GM12878 (cell line): Measurements from ENCODE around the gene PPDPF.

Experiments
- EZH2 ChIP-seq: IDR thresholded peaks from 2 replicates; pipeline ENCODE4 v1.6.1; 2012; ENCODE audit warnings: low read depth, mild to moderate bottlenecking, control low read depth, inconsistent platforms, low read length, borderline replicate concordance; ENCODE audit not compliant: control insufficient read depth
- YY1 ChIP-seq: IDR thresholded peaks from 2 replicates; pipeline ENCODE4 v1.6.1; 2011; ENCODE audit warnings: low read depth, mild to moderate bottlenecking, low read length

GRCh38 chr20:63494084-63494419 is 26.5 kb upstream of the PPDPF start:
- TF ChIP-seq YY1 (no peak), EZH2 (no peak)
